ENCODE data around the gene FAM241A. TPM values are rescaled to one million over a fixed set of nuclear protein-coding genes. Genes with fewer than 3 reads are reported as not detected.

Gene FAM241A
- total RNA-seq, 1 donor from 2014 or later: not detected

DNA sequence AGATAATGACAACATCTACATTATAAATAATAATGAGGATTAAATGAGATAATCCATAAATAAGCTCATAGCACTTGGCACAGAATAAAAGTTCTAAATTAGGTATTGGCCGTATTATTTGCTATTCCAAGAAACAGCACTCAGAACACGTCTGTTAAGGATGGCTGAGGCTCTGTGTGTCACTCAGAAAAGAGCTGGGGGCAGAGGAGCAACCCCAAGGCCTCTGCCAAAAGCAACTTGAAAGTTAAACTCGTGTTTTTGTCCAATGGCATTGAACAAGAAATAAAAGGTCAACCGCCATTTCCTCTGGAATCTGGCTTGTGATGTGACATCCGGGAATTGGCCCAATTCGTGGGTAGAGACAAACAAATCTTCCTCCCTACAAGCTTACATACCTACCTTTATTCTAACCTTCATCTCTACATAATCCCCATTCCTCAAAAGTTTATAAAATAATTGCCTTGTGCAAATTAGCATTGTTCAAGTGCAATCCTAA lies 42.3 kb upstream of the FAM241A start:
- TF ChIP-seq EZH2phosphoT487 (IDR thresholded peaks at IDR 0.05): no peak
- no peak for TF ChIP-seq EZH2 (IDR thresholded peaks at IDR 0.05)
- TF ChIP-seq, protein P1, sequence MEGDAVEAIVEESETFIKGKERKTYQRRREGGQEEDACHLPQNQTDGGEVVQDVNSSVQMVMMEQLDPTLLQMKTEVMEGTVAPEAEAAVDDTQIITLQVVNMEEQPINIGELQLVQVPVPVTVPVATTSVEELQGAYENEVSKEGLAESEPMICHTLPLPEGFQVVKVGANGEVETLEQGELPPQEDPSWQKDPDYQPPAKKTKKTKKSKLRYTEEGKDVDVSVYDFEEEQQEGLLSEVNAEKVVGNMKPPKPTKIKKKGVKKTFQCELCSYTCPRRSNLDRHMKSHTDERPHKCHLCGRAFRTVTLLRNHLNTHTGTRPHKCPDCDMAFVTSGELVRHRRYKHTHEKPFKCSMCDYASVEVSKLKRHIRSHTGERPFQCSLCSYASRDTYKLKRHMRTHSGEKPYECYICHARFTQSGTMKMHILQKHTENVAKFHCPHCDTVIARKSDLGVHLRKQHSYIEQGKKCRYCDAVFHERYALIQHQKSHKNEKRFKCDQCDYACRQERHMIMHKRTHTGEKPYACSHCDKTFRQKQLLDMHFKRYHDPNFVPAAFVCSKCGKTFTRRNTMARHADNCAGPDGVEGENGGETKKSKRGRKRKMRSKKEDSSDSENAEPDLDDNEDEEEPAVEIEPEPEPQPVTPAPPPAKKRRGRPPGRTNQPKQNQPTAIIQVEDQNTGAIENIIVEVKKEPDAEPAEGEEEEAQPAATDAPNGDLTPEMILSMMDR (IDR thresholded peaks at IDR 0.05): no peak
- Histone ChIP-seq H3K4me3 (no peak overlapping the region), H3K27me3 (no peaks in the 10 kb centered on the region), H3K79me2 (ENCODE audit: low read depth) (no peaks in the 10 kb centered on the region), H3K4me1 (peaks cover 6% of the 10 kb centered on the region), H2AFZ (replicated peaks) (no peak overlapping the region), H3K36me3 (no peaks in the 10 kb centered on the region), H3F3A (ENCODE audit: low read depth) (peaks cover 4% of the 10 kb centered on the region), H3K4me2 (no peak overlapping the region), H4K20me1 (ENCODE audit: low read depth) (no peaks in the 10 kb centered on the region), H3K27ac (no peak overlapping the region), H3K9me3 (ENCODE audit: low read depth) (no peaks in the 10 kb centered on the region), H3K9ac (no peak overlapping the region)
- H3K4me3 Mint-ChIP-seq: no peak overlapping the region
- H3K4me1 Mint-ChIP-seq: no peaks in the 10 kb centered on the region
- no peaks in the 10 kb centered on the region for H3K36me3 Mint-ChIP-seq
- H3K27me3 Mint-ChIP-seq (ENCODE audit: insufficient read depth, low read depth): peaks cover 3% of the 10 kb centered on the region
- H3K9me3 Mint-ChIP-seq: no peaks in the 10 kb centered on the region
- H3K27ac Mint-ChIP-seq: no peak overlapping the region
- no peak for DNase-seq (ENCODE audit: low spot score)

DNA sequence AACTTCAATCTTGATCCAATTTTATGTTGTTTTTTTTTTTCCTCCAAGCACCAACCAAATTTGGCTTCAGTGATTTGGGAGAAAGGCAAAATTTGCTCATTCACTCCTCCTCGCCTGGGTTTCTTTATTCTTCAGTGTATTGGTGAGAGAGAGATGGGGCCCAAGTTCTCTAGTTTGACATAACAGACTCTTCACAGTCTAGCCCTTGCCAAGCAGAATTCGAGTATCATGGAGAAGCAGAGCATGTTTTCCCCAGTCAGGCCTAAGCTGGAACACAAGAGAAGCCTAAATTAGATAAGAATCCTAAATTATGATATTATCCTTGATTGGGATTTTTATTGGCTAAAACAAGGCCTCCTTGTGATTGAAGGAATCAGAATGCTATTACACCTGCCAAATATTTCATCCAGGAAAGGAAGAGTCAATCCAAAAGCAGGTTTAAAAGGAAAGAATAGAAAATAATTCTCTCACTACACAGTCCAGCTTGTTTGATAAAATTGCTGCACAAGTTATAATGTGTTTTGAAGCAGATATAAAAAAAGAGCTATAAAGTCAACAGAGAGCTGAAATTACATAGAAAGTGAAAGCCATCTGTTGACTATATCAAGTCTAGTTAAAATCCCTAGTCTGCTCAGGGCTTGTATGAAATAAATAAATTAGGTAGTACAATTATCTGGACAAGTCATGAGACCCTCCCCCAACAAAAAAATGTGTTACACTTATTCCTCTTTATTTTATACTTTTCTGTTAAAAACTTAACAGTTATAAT lies 39.9 kb upstream of the FAM241A start:
- H3K27ac ChIP-seq: no peak overlapping the region
- no peaks in the 10 kb centered on the region for H4K20me1 ChIP-seq (ENCODE audit: low read depth)
- no peaks in the 10 kb centered on the region for H3K27me3 ChIP-seq
- H3K36me3 ChIP-seq: no peaks in the 10 kb centered on the region
- H3K9ac ChIP-seq: no peak overlapping the region
- H3F3A ChIP-seq (ENCODE audit: low read depth): no peaks in the 10 kb centered on the region
- H3K4me1 Mint-ChIP-seq: no peaks in the 10 kb centered on the region
- TF ChIP-seq EZH2phosphoT487 (IDR thresholded peaks at IDR 0.05): no peak
- TF ChIP-seq, protein P1 (IDR thresholded peaks at IDR 0.05): no peak
- no peak for TF ChIP-seq EZH2 (IDR thresholded peaks at IDR 0.05)
- peak overlapping the region; percentile 59 for H2AFZ ChIP-seq (replicated peaks)
- no peak overlapping the region for H3K4me3 ChIP-seq
- no peak for DNase-seq (ENCODE audit: low spot score)
- H3K36me3 Mint-ChIP-seq: no peaks in the 10 kb centered on the region
- no peak overlapping the region for H3K27ac Mint-ChIP-seq
- H3K9me3 Mint-ChIP-seq: no peaks in the 10 kb centered on the region
- H3K4me1 ChIP-seq: no peaks in the 10 kb centered on the region
- H3K4me2 ChIP-seq: no peak overlapping the region
- no peaks in the 10 kb centered on the region for H3K79me2 ChIP-seq (ENCODE audit: low read depth)
- H3K9me3 ChIP-seq (ENCODE audit: low read depth): no peaks in the 10 kb centered on the region
- H3K4me3 Mint-ChIP-seq: no peak overlapping the region
- H3K27me3 Mint-ChIP-seq (ENCODE audit: insufficient read depth, low read depth): no peaks in the 10 kb centered on the region

DNA sequence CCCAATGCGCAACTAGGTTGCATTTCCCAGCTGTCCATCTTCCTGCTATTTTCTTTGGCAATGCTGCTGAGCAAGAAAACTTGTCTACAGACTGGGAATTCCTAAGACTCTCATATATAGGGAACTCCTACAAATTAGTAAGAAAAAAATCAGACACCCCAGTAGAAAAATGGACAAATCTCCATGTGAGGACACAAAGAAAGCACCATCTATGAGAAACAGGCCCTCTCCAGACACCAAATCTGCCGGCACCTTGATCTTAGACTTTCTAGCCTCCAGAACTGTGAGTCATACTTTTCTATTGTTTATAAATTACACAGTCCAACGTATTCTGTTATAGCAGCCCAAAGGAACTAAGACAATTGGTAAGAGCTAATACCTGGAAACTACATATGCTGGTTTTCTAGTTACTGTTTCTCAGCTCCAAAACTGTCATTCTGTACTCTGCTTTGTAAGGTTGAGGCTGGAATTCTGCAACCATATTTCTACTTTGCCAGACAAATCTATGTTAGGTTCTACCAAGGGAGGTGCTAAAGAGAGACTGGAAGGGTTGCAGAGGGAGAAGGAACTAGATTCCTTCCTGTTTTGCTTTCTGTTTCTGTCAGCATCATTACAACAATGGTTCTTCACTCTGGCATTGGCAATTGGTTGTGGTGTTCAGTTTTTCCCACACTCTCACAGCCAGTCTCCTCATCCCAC lies 35.7 kb upstream of the FAM241A start:
- Histone ChIP-seq H3K79me2 (ENCODE audit: low read depth) (no peaks in the 10 kb centered on the region), H3K9me3 (ENCODE audit: low read depth) (no peaks in the 10 kb centered on the region), H4K20me1 (ENCODE audit: low read depth) (no peaks in the 10 kb centered on the region), H3K4me2 (no peak overlapping the region), H3K4me3 (no peak overlapping the region), H3F3A (ENCODE audit: low read depth) (no peaks in the 10 kb centered on the region), H3K27me3 (no peaks in the 10 kb centered on the region), H3K27ac (no peak overlapping the region), H3K36me3 (no peaks in the 10 kb centered on the region), H2AFZ (replicated peaks) (peak overlapping the region; percentile 40), H3K4me1 (no peaks in the 10 kb centered on the region), H3K9ac (no peak overlapping the region)
- TF ChIP-seq, protein P1 (IDR thresholded peaks at IDR 0.05): no peak
- TF ChIP-seq EZH2 (IDR thresholded peaks at IDR 0.05) (no peak), EZH2phosphoT487 (IDR thresholded peaks at IDR 0.05) (no peak)
- H3K27me3 Mint-ChIP-seq (ENCODE audit: insufficient read depth, low read depth): no peaks in the 10 kb centered on the region
- no peaks in the 10 kb centered on the region for H3K9me3 Mint-ChIP-seq
- H3K4me1 Mint-ChIP-seq: no peaks in the 10 kb centered on the region
- H3K36me3 Mint-ChIP-seq: no peaks in the 10 kb centered on the region
- H3K27ac Mint-ChIP-seq: no peak overlapping the region
- H3K4me3 Mint-ChIP-seq: no peak overlapping the region
- no peak for DNase-seq (ENCODE audit: low spot score)

Data from neural progenitor cell (in vitro differentiated cells).